OCI-LY1 (cell line): ENCODE data around the gene KLHL40.

Source experiments
- H2AFZ ChIP-seq: fragments of 200-600 bp; sonication (generic), shearing (Covaris generic); 2 replicates; pipeline ENCODE4 v1.6.0; 2014; ENCODE audit warnings: antibody characterized with exemption, mild to moderate bottlenecking, low read length
- H3F3A ChIP-seq: fragments of 200-600 bp; sonication (generic), shearing (Covaris generic); 2 replicates; pipeline ENCODE4 v1.6.0; 2014; ENCODE audit warnings: mild to moderate bottlenecking, antibody characterized with exemption, low read length, moderate library complexity; ENCODE audit not compliant: insufficient read depth
- H3K27ac ChIP-seq: fragments of 200-600 bp; sonication (generic); 2 replicates; pipeline ENCODE4 v1.5.1; 2014; ENCODE audit warnings: low read length, mixed run types, mild to moderate bottlenecking, low read depth; ENCODE audit not compliant: poor library complexity, severe bottlenecking
- H3K27me3 ChIP-seq: fragments of 200-600 bp; sonication (generic); 2 replicates; pipeline ENCODE4 v1.6.0; 2014; ENCODE audit warnings: antibody characterized with exemption, mild to moderate bottlenecking, low read length, moderate library complexity; ENCODE audit not compliant: insufficient read depth
- H3K36me3 ChIP-seq: fragments of 200-600 bp; sonication (generic); 2 replicates; pipeline ENCODE4 v1.6.1; 2014; ENCODE audit warnings: mild to moderate bottlenecking, antibody characterized with exemption, low read length, moderate library complexity, mixed read lengths; ENCODE audit not compliant: insufficient read depth
- H3K4me1 ChIP-seq: fragments of 200-600 bp; sonication (generic); 2 replicates; pipeline ENCODE4 v1.5.1; 2014; ENCODE audit warnings: mild to moderate bottlenecking, low read length, moderate library complexity; ENCODE audit not compliant: insufficient read depth, severe bottlenecking
- H3K4me2 ChIP-seq: fragments of 200-600 bp; sonication (generic), shearing (Covaris generic); 2 replicates; pipeline ENCODE4 v1.6.1; 2014; ENCODE audit warnings: low read length
- H3K4me3 ChIP-seq: fragments of 200-600 bp; sonication (generic); 2 replicates; pipeline ENCODE4 v1.5.1; 2014; ENCODE audit warnings: low read length, low read depth, mild to moderate bottlenecking, mixed read lengths; ENCODE audit not compliant: poor library complexity, severe bottlenecking
- H3K79me2 ChIP-seq: fragments of 200-600 bp; shearing (Covaris generic); 2 replicates; pipeline ENCODE4 v1.6.1; 2016; ENCODE audit warnings: mixed run types, low read length, mixed read lengths; ENCODE audit not compliant: insufficient read depth
- H3K9ac ChIP-seq: fragments of 200-600 bp; sonication (generic), shearing (Covaris generic); 2 replicates; pipeline ENCODE4 v1.6.1; 2014; ENCODE audit warnings: mild to moderate bottlenecking, low read length, mixed read lengths
- H3K9me2 ChIP-seq: fragments of 200-600 bp; sonication (generic), shearing (Covaris generic); 2 replicates; pipeline ENCODE4 v1.6.1; 2014; ENCODE audit warnings: low read depth, mild to moderate bottlenecking, low read length, mixed read lengths
- H3K9me3 ChIP-seq: fragments of 200-600 bp; shearing (Covaris generic); 2 replicates; pipeline ENCODE4 v1.6.1; 2014; ENCODE audit warnings: low read length, mixed read lengths
- H4K20me1 ChIP-seq: fragments of 200-600 bp; sonication (generic), shearing (Covaris generic); 2 replicates; pipeline ENCODE4 v1.6.0; 2016; ENCODE audit warnings: mild to moderate bottlenecking, low read length; ENCODE audit not compliant: insufficient read depth
- CTCF ChIP-seq: fragments of 200-600 bp; sonication (generic), shearing (Covaris generic); IDR thresholded peaks from 2 replicates; pipeline ENCODE4 v1.5.1; 2017; ENCODE audit warnings: mild to moderate bottlenecking, antibody characterized with exemption, low read length, moderate library complexity, mixed read lengths
- EZH2 ChIP-seq: fragments of 200-600 bp; sonication (generic), shearing (Covaris generic); IDR thresholded peaks from 2 replicates; pipeline ENCODE4 v1.8.0; 2017; ENCODE audit warnings: borderline replicate concordance, mixed run types, mild to moderate bottlenecking, antibody characterized with exemption, low read length, moderate library complexity, mixed read lengths

Gene KLHL40

GRCh38 chr3:42717306-42717705 is 32.0 kb downstream of the KLHL40 start:
- Histone ChIP-seq H3K4me2 (no peak overlapping the region), H3K27me3 (no peaks in the 10 kb centered on the region), H3K9me2 (no peaks in the 10 kb centered on the region), H3K27ac (no peak overlapping the region), H3K36me3 (no peaks in the 10 kb centered on the region), H2AFZ (no peak overlapping the region), H3K9ac (no peak overlapping the region), H3K9me3 (no peaks in the 10 kb centered on the region), H3K79me2 (no peaks in the 10 kb centered on the region), H3K4me3 (no peak overlapping the region), H4K20me1 (no peaks in the 10 kb centered on the region), H3K4me1 (no peaks in the 10 kb centered on the region), H3F3A (no peaks in the 10 kb centered on the region)
- TF ChIP-seq EZH2 (no peak), CTCF (no peak)

- Histone ChIP-seq H3K4me2 (no peak overlapping the region), H3K79me2 (no peaks in the 10 kb centered on the region), H3K4me3 (no peak overlapping the region), H3K4me1 (no peaks in the 10 kb centered on the region), H3K27ac (no peak overlapping the region), H4K20me1 (no peaks in the 10 kb centered on the region), H3K9ac (no peak overlapping the region), H3K36me3 (no peaks in the 10 kb centered on the region), H3K27me3 (no peaks in the 10 kb centered on the region), H3K9me3 (no peaks in the 10 kb centered on the region), H3K9me2 (no peaks in the 10 kb centered on the region), H3F3A (no peaks in the 10 kb centered on the region), H2AFZ (no peak overlapping the region)
- TF ChIP-seq CTCF, result no peak
- TF ChIP-seq EZH2, result no peak
Observed at GRCh38 chr3:42718338-42718737, 33.0 kb downstream of the KLHL40 start.

GRCh38 chr3:42719002-42719401 is 33.7 kb downstream of the KLHL40 start:
- no peaks in the 10 kb centered on the region for H4K20me1 ChIP-seq
- H3K4me3 ChIP-seq, result no peak overlapping the region
- H3K79me2 ChIP-seq, result no peaks in the 10 kb centered on the region
- no peak overlapping the region for H2AFZ ChIP-seq
- no peaks in the 10 kb centered on the region for H3F3A ChIP-seq
- no peak overlapping the region for H3K27ac ChIP-seq
- H3K4me2 ChIP-seq, result no peak overlapping the region
- no peaks in the 10 kb centered on the region for H3K9me2 ChIP-seq
- H3K9ac ChIP-seq, result no peak overlapping the region
- H3K4me1 ChIP-seq, result no peaks in the 10 kb centered on the region
- no peaks in the 10 kb centered on the region for H3K9me3 ChIP-seq
- H3K27me3 ChIP-seq, result no peaks in the 10 kb centered on the region
- H3K36me3 ChIP-seq, result no peaks in the 10 kb centered on the region
- no peak for TF ChIP-seq EZH2
- no peak for TF ChIP-seq CTCF
